HG03280 (cell line): Measurements from ENCODE around the gene PLXDC1.

ENCODE experiments used
- ATAC-seq: cut with Tn5 transposase; IDR thresholded peaks from one replicate; pipeline ENCODE4 v1.9.1; 2021; ENCODE audit warnings: mild to moderate bottlenecking, moderate library complexity; ENCODE audit not compliant: unreplicated experiment

PLXDC1 gene

GRCh38 chr17:39099663-39100286 lies 51.7 kb downstream of the PLXDC1 start:
- ATAC-seq = no peak

GRCh38 chr17:39098588-39098987 lies 52.8 kb downstream of the PLXDC1 start:
- no peak for ATAC-seq

- ATAC-seq = no peak
Measured at GRCh38 chr17:39097537-39097936, 53.9 kb downstream of the PLXDC1 start.

DNA sequence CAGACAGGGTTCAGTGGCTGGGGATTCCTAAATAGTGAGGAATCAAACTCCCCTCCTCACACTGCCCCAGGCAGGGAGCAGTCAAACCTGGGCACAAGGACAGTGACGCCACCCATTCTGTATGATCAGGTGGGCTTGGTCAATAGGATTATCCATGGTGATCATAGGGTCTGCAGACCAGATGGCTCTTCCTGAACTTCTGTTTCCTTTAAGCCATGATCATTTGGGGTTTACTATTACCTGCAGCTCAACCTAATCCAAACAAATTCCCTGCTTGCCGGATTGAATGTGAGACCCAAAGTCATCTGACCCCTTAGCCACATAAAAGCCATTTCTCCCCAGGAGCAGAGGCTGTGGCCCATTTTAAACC lies 54.3 kb downstream of the PLXDC1 start:
- ATAC-seq = no peak

GRCh38 chr17:39096508-39097149 lies 54.8 kb downstream of the PLXDC1 start:
- ATAC-seq = no peak

DNA sequence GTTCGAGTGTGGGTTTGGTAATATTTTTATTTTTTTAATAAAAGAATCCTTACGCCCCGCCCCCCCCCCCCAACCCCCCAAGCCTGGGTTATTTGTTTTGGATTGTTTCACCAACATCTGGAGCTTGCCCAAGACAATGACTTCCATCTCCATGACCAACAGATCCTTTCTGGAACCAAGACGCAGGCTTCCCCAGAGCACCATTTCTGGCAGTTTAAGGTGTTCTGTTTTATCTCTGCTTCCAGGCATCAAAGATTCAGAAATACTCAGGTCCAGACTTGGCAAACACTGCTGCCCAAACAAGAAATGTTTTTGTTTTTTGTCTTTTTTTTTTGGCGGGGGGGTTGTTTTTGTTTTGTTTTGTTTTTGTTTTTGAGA lies 56.1 kb downstream of the PLXDC1 start:
- ATAC-seq = no peak

GRCh38 chr17:39094607-39095308 lies 56.7 kb downstream of the PLXDC1 start:
- ATAC-seq = no peak

- ATAC-seq = no peak
Measured at GRCh38 chr17:39092692-39093230, 58.7 kb downstream of the PLXDC1 start.

DNA sequence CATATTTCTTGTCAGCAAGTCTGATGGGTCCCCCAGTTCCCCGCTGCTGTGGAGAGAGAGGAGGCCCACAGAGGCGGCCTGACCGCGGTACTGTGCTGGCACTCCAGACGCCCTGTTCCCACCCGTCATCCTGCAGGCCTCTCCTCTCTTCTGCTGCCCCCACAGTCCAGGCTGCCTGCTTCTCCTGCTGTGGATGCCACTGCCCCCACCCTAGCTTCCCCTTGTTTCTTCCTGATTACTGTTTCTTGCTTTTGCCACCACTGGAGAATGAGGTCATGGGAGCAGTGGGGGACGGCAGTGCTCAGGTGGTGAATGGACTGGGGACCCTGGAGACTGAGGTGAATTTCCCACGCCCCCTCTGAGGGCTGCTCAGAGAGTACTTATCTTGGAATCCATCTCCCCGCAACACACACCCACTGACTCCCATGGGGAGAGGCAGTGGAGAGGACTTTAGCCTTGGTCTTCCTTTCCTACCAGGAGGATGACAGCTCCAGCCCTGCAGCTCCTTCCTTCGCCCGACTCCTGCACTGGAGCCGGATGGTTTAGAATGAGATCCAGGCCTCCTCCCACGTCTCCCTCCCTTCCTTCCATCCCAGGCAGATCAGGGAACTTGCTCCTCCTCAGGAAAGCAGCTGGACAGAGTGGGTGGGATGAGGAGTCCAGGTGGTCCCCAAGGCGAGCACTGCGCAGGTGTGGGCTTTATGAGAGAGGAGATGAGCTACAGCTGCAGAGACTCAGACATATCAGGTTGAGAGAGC lies 60.4 kb downstream of the PLXDC1 start:
- no peak for ATAC-seq

GRCh38 chr17:39090400-39090799 lies 61.0 kb downstream of the PLXDC1 start:
- no peak for ATAC-seq

- no peak for ATAC-seq
Measured at GRCh38 chr17:39084558-39084957, 66.9 kb downstream of the PLXDC1 start.

DNA sequence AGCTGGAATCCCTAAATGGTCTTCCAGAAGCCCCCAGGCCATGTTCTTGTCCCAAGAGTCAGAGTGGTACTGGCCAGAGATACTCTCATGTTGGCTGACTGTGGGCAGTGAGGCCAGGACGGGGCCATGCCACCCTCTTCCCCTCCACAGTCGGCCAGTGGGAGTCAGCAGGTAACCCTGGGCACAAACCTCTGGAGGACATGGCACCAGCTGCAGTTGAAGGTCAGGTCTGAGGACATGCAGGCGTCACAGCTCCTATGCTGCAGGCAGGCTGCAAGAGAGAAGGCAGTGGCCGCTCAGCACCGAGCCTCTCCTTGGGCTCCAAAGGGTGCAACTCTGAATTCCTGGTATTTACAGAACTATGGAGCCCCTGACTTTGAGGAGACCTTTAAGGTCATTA lies 68.2 kb downstream of the PLXDC1 start:
- ATAC-seq = no peak

DNA sequence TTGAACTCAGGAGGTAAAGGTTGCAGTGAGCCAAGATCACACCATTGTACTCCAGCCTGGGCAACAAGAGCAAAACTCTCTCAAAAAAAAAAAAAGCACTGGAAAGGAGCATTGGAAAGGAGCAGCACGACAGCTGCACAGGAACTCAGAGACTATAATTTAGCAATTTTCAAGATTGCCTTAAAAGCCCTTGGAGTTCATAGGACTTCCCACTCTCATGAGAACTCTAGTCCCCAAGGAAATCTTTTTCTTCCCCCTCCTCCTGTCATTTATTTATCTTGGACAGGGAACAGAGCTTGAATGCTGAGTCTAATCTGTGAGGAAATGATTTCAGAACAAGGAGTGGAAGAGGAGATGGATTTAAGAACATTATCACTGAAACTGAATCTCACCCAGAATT lies 69.0 kb downstream of the PLXDC1 start:
- ATAC-seq = no peak

DNA sequence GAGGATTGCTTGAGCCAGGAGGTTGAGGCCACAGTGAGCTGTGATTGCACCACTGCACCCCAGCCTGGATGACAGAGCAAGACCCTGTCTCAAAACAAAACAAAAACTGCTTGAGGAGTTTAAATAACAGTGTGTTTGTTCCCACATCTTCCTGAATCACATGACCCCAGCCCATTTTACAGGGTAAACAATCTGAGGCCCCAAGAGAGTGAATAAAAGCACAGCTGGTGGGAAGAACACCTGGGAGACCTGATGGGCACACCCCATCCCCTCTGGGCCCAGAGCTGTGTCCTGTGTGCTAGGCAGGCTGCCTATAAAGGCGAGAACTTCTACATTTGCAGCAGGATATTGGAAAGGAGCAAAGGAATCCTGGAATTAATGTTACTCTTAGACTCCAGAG lies 69.6 kb downstream of the PLXDC1 start:
- no peak for ATAC-seq

GRCh38 chr17:39080421-39081078 lies 70.9 kb downstream of the PLXDC1 start:
- ATAC-seq = no peak

DNA sequence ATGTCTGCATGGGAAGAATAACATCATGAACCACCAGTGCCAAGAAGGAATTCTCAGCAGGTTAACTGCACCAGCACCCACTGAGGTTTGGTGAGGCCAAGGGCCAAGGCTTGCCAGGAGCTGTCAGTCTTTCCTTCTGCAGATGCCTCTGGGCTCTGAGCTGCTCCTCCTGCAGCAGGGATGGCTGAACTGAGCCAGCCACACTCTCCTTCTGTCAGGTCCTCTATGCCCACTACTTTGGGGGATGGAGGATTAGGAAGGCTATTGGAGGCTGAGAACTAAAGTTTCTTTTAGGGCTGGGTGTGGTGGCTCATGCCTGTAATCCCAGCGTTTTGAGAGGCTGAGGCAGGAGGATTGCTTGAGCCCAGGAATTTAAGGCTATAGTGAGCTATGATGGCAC lies 71.6 kb downstream of the PLXDC1 start:
- ATAC-seq = no peak

- ATAC-seq = no peak
Measured at GRCh38 chr17:39077866-39078265, 73.6 kb downstream of the PLXDC1 start.

DNA sequence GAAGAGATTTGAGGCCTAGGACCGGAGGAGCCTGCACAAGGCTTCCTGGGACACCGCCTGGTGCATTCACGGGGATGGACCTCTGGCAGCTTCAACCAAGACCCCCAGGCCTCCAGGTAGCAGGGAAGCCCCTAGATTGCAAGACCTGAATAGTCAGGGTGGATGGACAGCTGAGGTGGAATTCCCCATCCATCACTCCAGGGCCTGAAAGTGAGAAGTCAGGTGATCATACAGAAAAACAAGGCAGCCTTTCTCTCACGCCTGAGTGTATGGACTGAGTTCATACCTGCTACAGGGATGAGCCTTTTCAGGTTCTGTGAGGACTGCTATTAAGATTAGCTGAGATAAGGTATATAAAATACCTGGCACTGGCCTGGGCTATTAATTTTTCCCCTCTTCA lies 74.2 kb downstream of the PLXDC1 start:
- no peak for ATAC-seq

- no peak for ATAC-seq
Measured at GRCh38 chr17:39074676-39075075, 76.8 kb downstream of the PLXDC1 start.

DNA sequence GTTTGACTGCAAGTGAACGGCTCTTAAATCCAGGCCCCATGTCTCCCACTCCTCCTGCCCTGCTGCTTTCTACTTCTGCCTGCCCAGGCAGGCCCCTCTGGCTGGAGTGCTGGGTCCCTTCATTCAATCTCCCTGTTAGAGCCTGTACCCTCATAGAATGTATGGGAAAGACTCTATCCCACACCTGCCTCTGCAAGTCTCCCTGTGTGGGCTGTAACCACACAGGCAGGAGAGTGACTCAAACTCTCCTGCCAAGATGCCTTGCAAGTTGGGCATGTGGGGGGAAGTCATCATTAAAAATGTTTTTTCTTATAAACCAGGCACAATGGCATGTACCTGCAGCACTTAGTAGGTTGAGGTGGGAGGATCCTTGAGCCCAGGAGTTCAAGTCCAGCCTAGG lies 77.5 kb downstream of the PLXDC1 start:
- no peak for ATAC-seq

DNA sequence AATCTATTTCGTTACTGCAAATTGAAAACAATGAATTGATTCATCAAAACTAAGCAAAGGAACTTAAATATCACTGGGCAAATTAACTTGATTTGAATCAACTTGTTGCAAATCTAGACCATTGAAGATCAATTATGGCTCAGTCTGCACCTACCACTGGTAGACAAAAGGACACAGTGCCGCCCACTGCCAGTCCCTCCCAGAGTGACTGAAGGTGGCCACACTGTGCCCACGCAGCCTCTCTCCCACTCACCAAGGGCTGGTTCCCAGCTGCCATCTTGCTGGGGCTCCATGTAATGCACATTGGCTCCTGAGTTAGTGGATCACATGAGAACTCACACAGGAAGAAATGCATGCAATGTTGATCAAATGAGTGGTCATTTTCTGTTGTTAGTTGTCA lies 78.1 kb downstream of the PLXDC1 start:
- ATAC-seq = no peak
